WTC11 (cell line): Measurements from ENCODE around the gene CROCC2.

Source experiments
- ATF2 ChIP-seq: sonication (generic); formaldehyde crosslinking; IDR thresholded peaks from 2 replicates; pipeline ENCODE4 v1.8.1; 2022; ENCODE audit warnings: low read depth, missing genetic modification reagents, borderline replicate concordance
- ATF3 ChIP-seq: sonication (generic); formaldehyde crosslinking; conservative IDR thresholded peaks from 2 replicates; pipeline ENCODE4 v1.8.1; 2022; ENCODE audit warnings: mild to moderate bottlenecking, missing genetic modification reagents
- CTCF ChIP-seq: fragments of 200-600 bp; IDR thresholded peaks from 2 replicates; pipeline ENCODE4 v1.8.0; 2022; ENCODE audit warnings: antibody characterized with exemption
- E2F4 ChIP-seq: sonication (generic); formaldehyde crosslinking; IDR thresholded peaks from 2 replicates; pipeline ENCODE4 v1.8.1; 2022; ENCODE audit warnings: low read depth, mild to moderate bottlenecking, moderate library complexity, missing genetic modification reagents, borderline replicate concordance
- ESRRA ChIP-seq: sonication (generic); formaldehyde crosslinking; IDR thresholded peaks from 2 replicates; pipeline ENCODE4 v1.8.1; 2022; ENCODE audit warnings: mild to moderate bottlenecking, missing genetic modification reagents, borderline replicate concordance
- IRF2 ChIP-seq: sonication (generic); formaldehyde crosslinking; IDR thresholded peaks from 2 replicates; pipeline ENCODE4 v1.8.0; 2022; ENCODE audit warnings: low read depth, missing genetic modification reagents, borderline replicate concordance
- JUN ChIP-seq: sonication (generic); formaldehyde crosslinking; IDR thresholded peaks from 2 replicates; pipeline ENCODE4 v1.8.0; 2023; ENCODE audit warnings: mild to moderate bottlenecking, missing genetic modification reagents
- NR2C2 ChIP-seq: sonication (generic); formaldehyde crosslinking; IDR thresholded peaks from 2 replicates; pipeline ENCODE4 v1.8.0; 2022; ENCODE audit warnings: mild to moderate bottlenecking, missing genetic modification reagents
- ZNF281 ChIP-seq: sonication (generic); formaldehyde crosslinking; IDR thresholded peaks from 2 replicates; pipeline ENCODE4 v1.8.0; 2023; ENCODE audit warnings: mild to moderate bottlenecking, missing genetic modification reagents

- TF ChIP-seq JUN (CRISPR knock-in tag) (no peak), CTCF (no peak), ESRRA (no peak), ATF3 (CRISPR knock-in tag) (no peak), ZNF281 (CRISPR knock-in tag) (no peak), IRF2 (CRISPR knock-in tag) (no peak), NR2C2 (CRISPR knock-in tag) (no peak), ATF2 (CRISPR knock-in tag) (no peak), E2F4 (CRISPR knock-in tag) (no peak)
Measured at GRCh38 chr2:240886678-240887609, 19.2 kb upstream of the CROCC2 start.
